ENCODE data around the gene PTCHD1.

The PTCHD1 gene

DNA sequence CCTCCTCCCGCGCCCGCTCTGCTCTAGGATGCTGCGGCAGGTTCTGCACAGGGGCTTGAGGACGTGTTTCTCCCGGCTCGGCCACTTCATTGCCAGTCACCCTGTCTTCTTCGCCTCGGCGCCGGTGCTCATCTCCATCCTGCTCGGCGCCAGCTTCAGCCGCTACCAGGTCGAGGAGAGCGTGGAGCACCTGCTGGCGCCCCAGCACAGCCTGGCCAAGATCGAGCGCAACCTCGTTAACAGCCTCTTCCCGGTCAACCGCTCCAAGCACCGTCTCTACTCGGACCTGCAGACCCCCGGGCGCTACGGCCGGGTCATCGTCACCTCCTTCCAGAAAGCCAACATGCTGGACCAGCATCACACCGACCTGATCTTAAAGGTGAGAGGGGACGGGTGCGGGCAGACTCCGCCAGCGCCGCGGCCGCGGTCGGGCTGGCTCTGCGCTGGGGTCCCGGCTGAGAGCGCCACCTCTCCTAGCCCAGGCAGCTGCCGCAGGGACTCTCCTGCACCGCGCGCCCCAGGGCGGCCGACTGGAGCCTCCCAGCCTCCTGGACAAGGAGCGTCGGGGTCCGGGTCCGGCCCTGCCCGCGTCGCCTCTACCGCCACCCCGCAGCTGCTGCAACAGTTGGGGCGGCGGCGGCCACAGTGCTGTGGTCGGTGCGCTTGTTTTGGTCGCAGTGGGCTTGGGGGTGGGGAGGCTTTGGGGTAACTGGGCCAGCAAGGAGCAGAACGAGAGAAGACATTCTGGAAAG, at the start of gene PTCHD1:
Gene PTCHD1, plus strand, starts transcription at position 2 of the 752 bp plus-strand sequence. Its CDS starts 27 bp downstream, at position 29.
- DNase-seq (ENCODE audit: low read depth): no peak
- H3K4me3 ChIP-seq (ENCODE audit: control insufficient read depth, low read depth, low read length): no peak within 1 kb of the TSS
- TF ChIP-seq, protein P1, sequence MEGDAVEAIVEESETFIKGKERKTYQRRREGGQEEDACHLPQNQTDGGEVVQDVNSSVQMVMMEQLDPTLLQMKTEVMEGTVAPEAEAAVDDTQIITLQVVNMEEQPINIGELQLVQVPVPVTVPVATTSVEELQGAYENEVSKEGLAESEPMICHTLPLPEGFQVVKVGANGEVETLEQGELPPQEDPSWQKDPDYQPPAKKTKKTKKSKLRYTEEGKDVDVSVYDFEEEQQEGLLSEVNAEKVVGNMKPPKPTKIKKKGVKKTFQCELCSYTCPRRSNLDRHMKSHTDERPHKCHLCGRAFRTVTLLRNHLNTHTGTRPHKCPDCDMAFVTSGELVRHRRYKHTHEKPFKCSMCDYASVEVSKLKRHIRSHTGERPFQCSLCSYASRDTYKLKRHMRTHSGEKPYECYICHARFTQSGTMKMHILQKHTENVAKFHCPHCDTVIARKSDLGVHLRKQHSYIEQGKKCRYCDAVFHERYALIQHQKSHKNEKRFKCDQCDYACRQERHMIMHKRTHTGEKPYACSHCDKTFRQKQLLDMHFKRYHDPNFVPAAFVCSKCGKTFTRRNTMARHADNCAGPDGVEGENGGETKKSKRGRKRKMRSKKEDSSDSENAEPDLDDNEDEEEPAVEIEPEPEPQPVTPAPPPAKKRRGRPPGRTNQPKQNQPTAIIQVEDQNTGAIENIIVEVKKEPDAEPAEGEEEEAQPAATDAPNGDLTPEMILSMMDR (conservative IDR thresholded peaks at IDR 0.05; ENCODE audit: control insufficient read depth, insufficient read depth, low read depth, low read length): no peak

DNA sequence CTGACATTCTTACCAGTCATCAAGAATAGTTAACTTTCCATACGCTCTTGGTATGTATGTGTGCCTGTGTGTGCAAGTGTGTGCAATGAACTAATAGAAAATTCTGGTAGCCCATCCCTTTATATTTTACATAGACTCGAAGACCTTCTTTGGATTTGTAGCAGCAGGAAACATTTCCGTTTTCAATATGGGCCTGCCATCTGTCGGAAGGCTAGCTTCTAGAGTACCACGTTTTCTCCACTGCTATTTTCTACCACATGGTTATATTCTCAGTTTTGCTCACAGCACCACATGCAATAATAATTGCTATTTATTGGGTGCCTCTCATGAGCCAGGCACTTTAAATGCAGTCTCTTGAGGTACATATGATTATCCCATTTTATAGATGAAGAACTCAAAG, 47.9 kb upstream of the PTCHD1 start:
- DNase-seq (ENCODE audit: low read depth): no peak
- TF ChIP-seq, protein P1 (conservative IDR thresholded peaks at IDR 0.05; ENCODE audit: control insufficient read depth, insufficient read depth, low read depth, low read length): no peak
- no peak overlapping the region for H3K4me3 ChIP-seq (ENCODE audit: control insufficient read depth, low read depth, low read length)

DNA sequence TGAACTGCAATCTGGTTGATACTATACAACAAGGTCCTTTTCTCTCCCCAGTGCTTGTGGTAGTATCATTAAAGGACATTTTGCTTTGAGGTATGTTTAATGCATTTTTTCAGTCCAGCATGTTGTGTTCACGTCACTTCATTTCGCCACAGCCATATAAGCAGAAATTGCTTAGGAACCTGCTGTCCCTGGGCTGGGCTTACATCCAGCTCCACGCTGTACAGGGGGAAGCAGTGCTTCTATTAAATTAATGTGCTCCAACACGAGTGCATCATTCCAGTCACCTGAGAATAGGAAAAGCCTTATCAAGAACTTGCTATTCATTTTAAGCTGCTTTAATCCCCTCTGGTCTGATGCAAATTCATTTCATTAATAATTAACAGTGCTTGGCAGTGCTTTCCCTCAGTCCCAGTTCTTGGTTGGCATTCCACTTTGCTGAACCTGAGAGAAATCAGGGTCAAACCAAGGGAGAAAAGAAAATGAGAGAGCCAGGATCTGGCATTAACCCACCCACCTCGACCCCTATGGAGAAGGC, 47.4 kb upstream of the PTCHD1 start:
- DNase-seq (ENCODE audit: low read depth): no peak
- TF ChIP-seq, protein P1 (conservative IDR thresholded peaks at IDR 0.05; ENCODE audit: control insufficient read depth, insufficient read depth, low read depth, low read length): no peak
- no peak overlapping the region for H3K4me3 ChIP-seq (ENCODE audit: control insufficient read depth, low read depth, low read length)

DNA sequence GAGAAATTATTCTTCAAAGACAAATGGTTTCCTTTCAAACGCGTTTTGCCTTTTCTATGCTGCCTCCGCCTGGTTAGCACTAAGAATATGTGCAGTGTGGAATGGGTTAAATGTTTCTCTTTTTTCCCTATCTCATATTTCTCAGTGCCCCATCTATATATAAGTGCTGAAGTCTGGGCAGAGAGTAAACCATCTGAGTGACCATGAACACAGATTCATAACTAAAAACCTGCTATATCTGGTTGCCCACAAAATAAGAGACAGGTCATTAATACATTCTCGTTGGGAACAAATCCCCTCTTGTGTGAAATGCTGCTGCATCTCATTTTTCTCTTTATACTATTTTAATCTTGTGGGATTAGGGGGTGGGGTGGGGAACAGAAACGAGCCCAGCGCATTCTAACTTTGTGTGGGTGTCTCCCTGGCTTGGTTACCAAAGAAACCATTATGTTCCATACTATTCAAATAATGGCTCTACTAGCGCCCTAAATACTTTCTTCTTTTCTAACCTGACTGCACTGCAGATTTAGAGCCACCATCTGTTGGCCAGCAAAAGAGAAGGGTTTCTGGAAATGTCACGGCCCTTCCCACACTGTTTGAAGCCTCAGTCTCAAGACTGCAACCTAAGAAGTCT, 42.2 kb upstream of the PTCHD1 start:
- TF ChIP-seq, protein P1 (conservative IDR thresholded peaks at IDR 0.05; ENCODE audit: control insufficient read depth, insufficient read depth, low read depth, low read length): no peak
- no peak for DNase-seq (ENCODE audit: low read depth)
- no peak overlapping the region for H3K4me3 ChIP-seq (ENCODE audit: control insufficient read depth, low read depth, low read length)

DNA sequence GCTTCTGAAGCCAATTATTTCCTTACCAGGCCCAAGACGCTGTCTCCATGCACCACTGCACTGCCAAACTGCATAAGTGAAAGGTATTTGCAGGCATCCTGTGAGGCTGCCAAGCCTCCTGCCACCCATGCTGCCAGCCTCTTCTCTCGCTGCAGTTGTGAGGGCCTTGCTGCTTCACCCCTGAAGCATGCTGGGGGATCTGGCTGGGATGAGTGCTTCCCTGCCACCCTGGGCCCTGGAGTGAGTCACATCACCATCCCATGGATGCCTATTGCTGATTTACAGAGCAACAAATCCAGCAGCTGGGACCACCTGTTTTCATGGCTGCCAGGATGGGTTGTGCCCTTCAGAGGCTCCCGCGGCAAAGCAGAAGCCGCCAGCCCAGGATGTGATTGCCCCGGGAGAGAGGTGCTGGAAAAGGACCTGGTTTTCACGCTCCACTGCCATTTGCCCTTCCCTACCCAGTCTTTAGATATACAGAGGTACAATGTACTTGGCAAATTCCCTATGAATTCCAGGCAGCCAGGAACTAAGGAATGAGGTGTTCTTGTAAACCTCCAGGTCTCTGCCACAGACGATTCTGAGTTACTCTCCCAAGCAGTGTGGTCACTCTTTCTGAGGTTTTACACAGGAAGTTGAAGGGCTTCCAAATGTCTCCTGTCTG, 41.5 kb upstream of the PTCHD1 start:
- no peak for DNase-seq (ENCODE audit: low read depth)
- TF ChIP-seq, protein P1 (conservative IDR thresholded peaks at IDR 0.05; ENCODE audit: control insufficient read depth, insufficient read depth, low read depth, low read length): no peak
- H3K4me3 ChIP-seq (ENCODE audit: control insufficient read depth, low read depth, low read length): no peak overlapping the region

DNA sequence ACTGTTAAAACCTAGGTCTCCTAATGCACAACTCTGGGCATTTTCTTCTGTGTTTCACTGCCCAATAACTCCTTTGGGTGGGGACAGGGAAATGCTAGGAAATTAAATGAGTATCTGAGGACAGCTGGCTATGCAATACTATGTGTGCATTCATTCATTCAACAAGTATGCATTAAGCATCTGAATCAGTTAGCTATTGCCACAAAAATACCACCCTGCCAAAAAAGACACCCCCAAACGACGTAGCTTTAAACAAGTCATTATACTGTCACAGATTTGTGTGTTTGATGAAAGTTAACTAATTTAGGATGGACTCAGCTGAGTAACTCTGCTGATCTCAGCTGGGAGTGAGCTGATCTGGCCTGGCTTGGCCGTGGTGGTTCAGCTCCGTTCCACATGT, 29.8 kb upstream of the PTCHD1 start:
- no peak overlapping the region for H3K4me3 ChIP-seq (ENCODE audit: control insufficient read depth, low read depth, low read length)
- TF ChIP-seq, protein P1 (conservative IDR thresholded peaks at IDR 0.05; ENCODE audit: control insufficient read depth, insufficient read depth, low read depth, low read length): no peak
- DNase-seq (ENCODE audit: low read depth): no peak
